IMR-90 (cell line): ENCODE measurements around the gene UNC93B1. TPM values are rescaled to one million over a fixed set of nuclear protein-coding genes. Genes with fewer than 3 reads are reported as not detected.

Source experiments
- ATAC-seq: fragments of 200-7000 bp; cut with Tn5 transposase; 2 replicates; pipeline ENCODE4 v1.9.1; 2020; ENCODE audit warnings: low read depth, mild to moderate bottlenecking, moderate library complexity
- BruUV-seq: library from RNA; stranded (reverse); fragments of 400-500 nt; replicated peaks from 2 replicates; lab custom pipeline; 2021; lab: Mats Ljungman, UMichigan
- CTCF ChIA-PET: fragments of 300-600 bp; formaldehyde crosslinking; extraction: SDS; loops from one replicate; lab custom pipeline; 2021; ENCODE audit warnings: antibody characterized with exemption; lab: Yijun Ruan, JAX
- POLR2A ChIA-PET: fragments of 300-600 bp; sonication (Branson Sonifier 250); formaldehyde crosslinking; loops from one replicate; lab custom pipeline; 2022; ENCODE audit warnings: antibody characterized with exemption; ENCODE audit not compliant: unreplicated experiment; lab: Charles Lee
- DNase-seq: peaks from one replicate; pipeline ENCODE4 v3.0.0; 2013
- H2AFZ ChIP-seq: replicated peaks from 2 replicates; pipeline ENCODE3; 2013; ENCODE audit warnings: low read length, mild to moderate bottlenecking; ENCODE audit not compliant: poor library complexity
- H2AK5ac ChIP-seq: 2 replicates; pipeline ENCODE4 v1.6.1; 2013; ENCODE audit warnings: low read depth, low read length, inconsistent platforms
- H2AK9ac ChIP-seq: replicated peaks from 2 replicates; pipeline ENCODE3; 2013; ENCODE audit warnings: mild to moderate bottlenecking, low read depth, low read length, moderate library complexity; ENCODE audit not compliant: poor library complexity
- H2BK120ac ChIP-seq: 2 replicates; pipeline ENCODE4 v1.6.1; 2013; ENCODE audit warnings: low read depth, low read length, inconsistent platforms
- H2BK15ac ChIP-seq: 3 replicates; pipeline ENCODE4 v1.6.1; 2013; ENCODE audit warnings: low read depth, low read length, inconsistent platforms
- H2BK20ac ChIP-seq: 2 replicates; pipeline ENCODE4 v1.6.1; 2013; ENCODE audit warnings: low read depth, mild to moderate bottlenecking, inconsistent platforms, low read length, moderate library complexity
- H2BK5ac ChIP-seq: 2 replicates; pipeline ENCODE4 v1.6.1; 2013; ENCODE audit warnings: mild to moderate bottlenecking, low read depth, low read length, inconsistent platforms; ENCODE audit not compliant: poor library complexity, severe bottlenecking
- H3K14ac ChIP-seq: replicated peaks from 2 replicates; pipeline ENCODE4 v1.6.1; 2013; ENCODE audit warnings: low read depth, low read length, inconsistent platforms
- H3K18ac ChIP-seq: 2 replicates; pipeline ENCODE4 v1.6.1; 2013; ENCODE audit warnings: low read depth, low read length, control low read depth
- H3K23ac ChIP-seq: 2 replicates; pipeline ENCODE4 v1.6.1; 2013; ENCODE audit warnings: low read depth, low read length, inconsistent platforms
- H3K27ac ChIP-seq: 2 replicates; pipeline ENCODE4 v1.5.1; 2013; ENCODE audit warnings: mild to moderate bottlenecking, control low read depth, low read length; ENCODE audit not compliant: insufficient read depth
- H3K27me3 ChIP-seq: 2 replicates; pipeline ENCODE4 v1.6.1; 2013; ENCODE audit warnings: low read length; ENCODE audit not compliant: control insufficient read depth, insufficient read depth
- H3K36me3 ChIP-seq: 2 replicates; pipeline ENCODE4 v1.6.1; 2013; ENCODE audit warnings: low read length, mixed read lengths; ENCODE audit not compliant: control insufficient read depth, insufficient read depth
- H3K4ac ChIP-seq: 2 replicates; pipeline ENCODE4 v1.6.1; 2013; ENCODE audit warnings: low read depth, low read length, inconsistent platforms
- H3K4me1 ChIP-seq: 2 replicates; pipeline ENCODE4 v1.6.1; 2013; ENCODE audit warnings: low read length, mixed read lengths; ENCODE audit not compliant: control insufficient read depth, insufficient read depth
- H3K4me2 ChIP-seq: 2 replicates; pipeline ENCODE4 v1.6.1; 2013; ENCODE audit warnings: low read depth, mild to moderate bottlenecking, control low read depth, low read length, moderate library complexity
- H3K4me3 ChIP-seq: 2 replicates; pipeline ENCODE4 v1.5.1; 2013; ENCODE audit warnings: low read depth, mild to moderate bottlenecking, control low read depth, low read length, moderate library complexity; ENCODE audit not compliant: insufficient read depth
- H3K56ac ChIP-seq: 2 replicates; pipeline ENCODE4 v1.6.1; 2013; ENCODE audit warnings: low read length, inconsistent platforms; ENCODE audit not compliant: insufficient read depth; ENCODE audit errors: extremely low read depth
- H3K79me1 ChIP-seq, 2 experiments: 2 replicates each; pipeline ENCODE4 v1.6.1; 2013; ENCODE audit warnings: low read length in 2 of 2, inconsistent platforms in 1 of 2, low read depth in 1 of 2
- H3K9ac ChIP-seq: 2 replicates; pipeline ENCODE4 v1.6.1; 2013; ENCODE audit warnings: low read depth, low read length, control low read depth
- H3K9me1 ChIP-seq: 2 replicates; pipeline ENCODE4 v1.6.1; 2013; ENCODE audit warnings: low read length, inconsistent platforms; ENCODE audit not compliant: insufficient read depth
- H3K9me3 ChIP-seq: 2 replicates; pipeline ENCODE4 v1.6.1; 2013; ENCODE audit warnings: low read length; ENCODE audit not compliant: control insufficient read depth, insufficient read depth
- H4K20me1 ChIP-seq: 2 replicates; pipeline ENCODE4 v1.6.1; 2013; ENCODE audit warnings: low read length, inconsistent platforms; ENCODE audit not compliant: insufficient read depth
- H4K5ac ChIP-seq: 2 replicates; pipeline ENCODE4 v1.6.1; 2013; ENCODE audit warnings: mild to moderate bottlenecking, low read depth, low read length, control low read depth
- H4K8ac ChIP-seq, 2 experiments: 2 replicates each; pipeline ENCODE4 v1.6.1; 2013; ENCODE audit warnings: low read depth in 2 of 2, low read length in 2 of 2, control low read depth in 1 of 2, inconsistent platforms in 1 of 2
- H4K91ac ChIP-seq: 2 replicates; pipeline ENCODE4 v1.6.1; 2013; ENCODE audit warnings: low read depth, low read length, inconsistent platforms; ENCODE audit not compliant: insufficient read depth
- CTCF ChIP-seq: conservative IDR thresholded peaks from 2 replicates; pipeline ENCODE4 v1.5.1; 2012; ENCODE audit warnings: mild to moderate bottlenecking, low read depth, low read length, improper control_type of control experiment
- ELK1 ChIP-seq: fragments of 150-350 bp; IDR thresholded peaks from 2 replicates; pipeline ENCODE4 v1.6.1; 2016; ENCODE audit warnings: low read depth, mild to moderate bottlenecking, low read length, moderate library complexity, borderline replicate concordance
- POLR2A ChIP-seq: IDR thresholded peaks from 2 replicates; pipeline ENCODE4 v1.6.1; 2012; ENCODE audit warnings: mild to moderate bottlenecking, low read depth, low read length
- RAD21 ChIP-seq: IDR thresholded peaks from 2 replicates; pipeline ENCODE4 v1.6.1; 2012; ENCODE audit warnings: low read length, improper control_type of control experiment
- WGBS, 2 experiments: methylation state at CpG; one replicate each; pipeline versions ENCODE4 v1.1.5 to v1.1.7; 2013; ENCODE audit warnings: missing lambda C conversion rate in 2 of 2; ENCODE audit not compliant: insufficient read length in 1 of 2; ENCODE audit errors: extremely low coverage in 2 of 2; 5-methylcytosine and 5-hydroxymethylcytosine counted together
- dilution Hi-C: fragments of 300-500 bp; cut with HindIII; formaldehyde crosslinking; loops from one replicate; pipeline ENCODE4 v1.14.3; 2018; ENCODE audit warnings: low sequenced_read_pairs; ENCODE audit not compliant: unreplicated experiment
- in situ Hi-C: fragments of 300-500 bp; cut with MboI; formaldehyde crosslinking; loops from 3 replicates; pipeline ENCODE4 v1.14.3; 2019; ENCODE audit warnings: low sequenced_read_pairs, inconsistent platforms, mixed read lengths
- intact Hi-C: fragments of 100-400 bp; cut with micrococcal nuclease; formaldehyde crosslinking; loops from 2 replicates; pipeline ENCODE4 v1.10.0; 2022
- polyA plus RNA-seq, 3 experiments: library from polyadenylated mRNA; depleted of rRNA; stranded (reverse); fragments of >200 nt; gene quantifications; 2 replicates each; pipeline ENCODE4 v1.2.3, GENCODE V29; 2012; ENCODE audit warnings: low replicate concordance in 1 of 3
- total RNA-seq: library from RNA; depleted of rRNA; stranded (reverse); fragments of >200 nt; gene quantifications from 2 replicates; pipeline ENCODE4 v1.2.3, GENCODE V29; 2012

The UNC93B1 gene
- total and polyA plus RNA-seq, 2 of the 4 experiments (the other 2 are of a cell fraction) = 10.9 to 19.2 TPM

GRCh38 chr11:68019486-68019885, 15.6 kb upstream of the UNC93B1 start:
- intact Hi-C loops = no loop called here
- H2BK120ac ChIP-seq = no peak overlapping the region
- no peak overlapping the region for H2BK5ac ChIP-seq
- TF ChIP-seq RAD21 (no peak), CTCF (no peak), POLR2A (no peak), ELK1 (no peak)
- CTCF ChIA-PET = no interaction called here
- DNase-seq (no peak), ATAC-seq (no peak)
- H3K9me3 ChIP-seq = no peaks in the 10 kb centered on the region
- BruUV-seq = no TSS peak
- 90% methylated on average over 2 of the region's 12 CpGs; no CpG with 5 or more reads in 1 of the 2 experiments for WGBS, 2 experiments
- peaks cover 11% of the 10 kb centered on the region for H3K4me1 ChIP-seq
- POLR2A ChIA-PET = no interaction called here
- H2AK5ac ChIP-seq = peak overlapping the region; percentile 3; the same call in 1 of the 2 replicates
- no peak overlapping the region for H2AFZ ChIP-seq
- no peak overlapping the region for H3K14ac ChIP-seq
- H3K4me3 ChIP-seq = no peak overlapping the region
- H4K8ac ChIP-seq = no peak overlapping the region
- H3K79me1 ChIP-seq = peaks cover 5% of the 10 kb centered on the region in 2 experiments; a peak in 3 of 4 replicates
- H3K4me2 ChIP-seq = no peak overlapping the region
- peak overlapping the region; percentile 15 for H2AK9ac ChIP-seq
- H4K20me1 ChIP-seq = no peaks in the 10 kb centered on the region
- no peak overlapping the region for H2BK20ac ChIP-seq
- H4K5ac ChIP-seq = no peak overlapping the region
- H3K4ac ChIP-seq = no peak overlapping the region
- no peak overlapping the region for H3K18ac ChIP-seq
- no peak overlapping the region for H3K23ac ChIP-seq
- dilution Hi-C loops = no loop called here
- H3K36me3 ChIP-seq = peaks cover 15% of the 10 kb centered on the region; the same call in 1 of the 2 replicates
- H3K27me3 ChIP-seq = no peaks in the 10 kb centered on the region
- H3K9me1 ChIP-seq = peaks cover 4% of the 10 kb centered on the region; the same call in 1 of the 2 replicates
- no peak overlapping the region for H3K27ac ChIP-seq
- no peak overlapping the region for H4K91ac ChIP-seq
- H3K56ac ChIP-seq = no peak overlapping the region
- in situ Hi-C loops = no loop called here
- H2BK15ac ChIP-seq = no peak overlapping the region
- no peak overlapping the region for H3K9ac ChIP-seq
